HCT116 (cell line): Measurements from ENCODE around the gene KIF26A. TPM values are rescaled to one million over a fixed set of nuclear protein-coding genes. Genes with fewer than 3 reads are reported as not detected.

Source experiments
- ATAC-seq: fragments of 200-7000 bp; cut with Tn5 transposase; 2 replicates; pipeline ENCODE4 v1.9.1; 2020; ENCODE audit warnings: mild to moderate bottlenecking, moderate library complexity
- BruUV-seq: library from RNA; stranded (reverse); fragments of 400-500 nt; replicated peaks from 2 replicates; lab custom pipeline; 2021; lab: Mats Ljungman, UMichigan
- CTCF ChIA-PET: fragments of 300-600 bp; sonication (Branson Sonifier 250); formaldehyde crosslinking; loops from one replicate; lab custom pipeline; 2021; ENCODE audit warnings: antibody characterized with exemption; lab: Charles Lee
- POLR2A ChIA-PET: fragments of 300-600, 350-600 bp; sonication (Branson Sonifier 250); formaldehyde crosslinking; loops from one replicate; lab custom pipeline; 2021; ENCODE audit warnings: antibody characterized with exemption; lab: Charles Lee
- RAD21 ChIA-PET, 2 experiments: fragments of 300-600 bp; sonication (Branson Sonifier 250); formaldehyde crosslinking; loops; one replicate each; lab custom pipeline; 2023; ENCODE audit warnings: low total read pairs in 2 of 2; ENCODE audit not compliant: uncharacterized antibody in 2 of 2, unreplicated experiment in 2 of 2, low non-redundant PET in 1 of 2; lab: Charles Lee
- DNase-seq: peaks from one replicate; pipeline ENCODE4 v3.0.0-alpha.2; 2010; ENCODE audit warnings: low read depth, low spot score
- H2AFZ ChIP-seq: fragments of 200-600 bp; shearing (Covaris generic), sonication (generic); 2 replicates; pipeline ENCODE4 v1.6.1; 2017; ENCODE audit warnings: low read depth, mixed run types, mixed read lengths, antibody characterized with exemption, low read length; ENCODE audit not compliant: poor library complexity, severe bottlenecking
- H3K27ac ChIP-seq: 2 replicates; pipeline ENCODE4 v1.5.1; 2012; ENCODE audit warnings: low read depth, low read length
- H3K27me3 ChIP-seq: fragments of 200-600 bp; sonication (generic); 2 replicates; pipeline ENCODE4 v1.6.1; 2016; ENCODE audit warnings: mixed run types, low read length, mixed read lengths; ENCODE audit not compliant: insufficient read depth
- H3K36me3 ChIP-seq, 2 experiments: fragments of 200-500 bp in 1 of 2; fragments of 200-600 bp in 1 of 2; sonication (Bioruptor generic) in 1 of 2; sonication (generic) in 1 of 2; 2 replicates each; pipeline versions ENCODE4 v1.5.1 to v1.6.1; 2014 to 2016; ENCODE audit warnings: low read length in 2 of 2, inconsistent platforms in 1 of 2, mixed read lengths in 1 of 2, mixed run types in 1 of 2; ENCODE audit not compliant: insufficient read depth in 2 of 2, control insufficient read depth in 1 of 2
- H3K4me1 ChIP-seq, 2 experiments: fragments of 200-600 bp in 1 of 2; sonication (generic) in 1 of 2; 2 replicates each; pipeline versions ENCODE4 v1.5.1 to v1.6.1; 2012 to 2017; ENCODE audit warnings: low read length in 2 of 2, inconsistent platforms in 1 of 2, mild to moderate bottlenecking in 1 of 2, mixed read lengths in 1 of 2, mixed run types in 1 of 2, moderate library complexity in 1 of 2; ENCODE audit not compliant: insufficient read depth in 2 of 2, control insufficient read depth in 1 of 2
- H3K4me2 ChIP-seq: fragments of 200-600 bp; sonication (generic); 2 replicates; pipeline ENCODE4 v1.6.1; 2017; ENCODE audit warnings: mixed run types, low read length, mixed read lengths
- H3K4me3 ChIP-seq, 2 experiments: fragments of 200-600 bp in 1 of 2; sonication (generic) in 1 of 2; replicated peaks in 1 of 2; 2 replicates each; pipeline ENCODE4 v1.5.1; 2011 to 2016; ENCODE audit warnings: low read length in 2 of 2, control low read depth in 1 of 2, low read depth in 1 of 2, mild to moderate bottlenecking in 1 of 2, mixed read lengths in 1 of 2, mixed run types in 1 of 2
- H3K79me2 ChIP-seq: fragments of 200-600 bp; sonication (generic); 2 replicates; pipeline ENCODE4 v1.6.1; 2017; ENCODE audit warnings: mild to moderate bottlenecking, mixed run types, low read length, moderate library complexity, mixed read lengths; ENCODE audit not compliant: insufficient read depth
- H3K9ac ChIP-seq: fragments of 200-600 bp; sonication (generic); 2 replicates; pipeline ENCODE4 v1.6.1; 2016; ENCODE audit warnings: low read length, mixed read lengths
- H3K9me2 ChIP-seq: fragments of 200-600 bp; sonication (generic), shearing (Covaris generic); 2 replicates; pipeline ENCODE4 v1.6.1; 2017; ENCODE audit warnings: mixed run types, mild to moderate bottlenecking, moderate library complexity; ENCODE audit not compliant: insufficient read depth
- H3K9me3 ChIP-seq, 2 experiments: fragments of 200-500 bp in 1 of 2; fragments of 200-600 bp in 1 of 2; sonication (Bioruptor generic) in 1 of 2; sonication (generic) in 1 of 2; 2 replicates each; pipeline ENCODE4 v1.6.1; 2014 to 2017; ENCODE audit warnings: low read length in 2 of 2, mixed read lengths in 2 of 2, inconsistent platforms in 1 of 2, low read depth in 1 of 2, mild to moderate bottlenecking in 1 of 2, mixed run types in 1 of 2, moderate library complexity in 1 of 2; ENCODE audit not compliant: control insufficient read depth in 1 of 2, insufficient read depth in 1 of 2
- H4K20me1 ChIP-seq: fragments of 200-600 bp; sonication (generic), shearing (Covaris generic); 2 replicates; pipeline ENCODE4 v1.6.1; 2017; ENCODE audit warnings: mixed run types, mild to moderate bottlenecking, moderate library complexity; ENCODE audit not compliant: insufficient read depth
- ATF3 ChIP-seq: IDR thresholded peaks from 2 replicates; pipeline ENCODE4 v1.6.1; 2012
- CBX3 ChIP-seq: IDR thresholded peaks from 2 replicates; pipeline ENCODE4 v1.6.1; 2012; ENCODE audit warnings: low read depth
- CEBPB ChIP-seq: IDR thresholded peaks from 2 replicates; pipeline ENCODE4 v1.6.1; 2012; ENCODE audit warnings: low read depth
- EGR1 ChIP-seq: IDR thresholded peaks from 2 replicates; pipeline ENCODE4 v1.6.1; 2012; ENCODE audit warnings: low read depth
- ELF1 ChIP-seq: IDR thresholded peaks from 2 replicates; pipeline ENCODE4 v1.6.1; 2012; ENCODE audit warnings: low read depth, borderline replicate concordance
- EZH2 ChIP-seq: fragments of 200-600 bp; sonication (generic); IDR thresholded peaks from 2 replicates; pipeline ENCODE4 v1.6.1; 2017; ENCODE audit warnings: antibody characterized with exemption, mixed run types
- EZH2phosphoT487 ChIP-seq: fragments of 200-600 bp; IDR thresholded peaks from 2 replicates; pipeline ENCODE4 v1.6.1; 2018; ENCODE audit warnings: antibody characterized with exemption, borderline replicate concordance
- FOSL1 ChIP-seq: IDR thresholded peaks from 2 replicates; pipeline ENCODE4 v1.6.1; 2012; ENCODE audit warnings: low read depth
- JUND ChIP-seq: IDR thresholded peaks from 2 replicates; pipeline ENCODE4 v1.6.1; 2012
- POLR2A ChIP-seq: IDR thresholded peaks from 2 replicates; pipeline ENCODE4 v1.7.0; 2011; ENCODE audit warnings: borderline replicate concordance; ENCODE audit not compliant: insufficient read depth, insufficient read length; ENCODE audit errors: extremely low read depth
- POLR2AphosphoS5 ChIP-seq: IDR thresholded peaks from 2 replicates; pipeline ENCODE4 v1.6.1; 2011; ENCODE audit warnings: mild to moderate bottlenecking, low read depth, low read length, moderate library complexity
- RAD21 ChIP-seq: IDR thresholded peaks from 2 replicates; pipeline ENCODE4 v1.6.1; 2012; ENCODE audit warnings: low read depth, mild to moderate bottlenecking
- REST ChIP-seq: IDR thresholded peaks from 2 replicates; pipeline ENCODE4 v1.6.1; 2012; ENCODE audit warnings: low read depth
- SIN3A ChIP-seq: IDR thresholded peaks from 2 replicates; pipeline ENCODE4 v1.6.1; 2012; ENCODE audit warnings: low read depth
- SP1 ChIP-seq: IDR thresholded peaks from 2 replicates; pipeline ENCODE4 v1.6.1; 2012; ENCODE audit warnings: low read depth
- TCF7L2 ChIP-seq: IDR thresholded peaks from 2 replicates; pipeline ENCODE4 v1.7.0; 2011; ENCODE audit warnings: borderline replicate concordance, inconsistent platforms; ENCODE audit not compliant: insufficient read depth, insufficient read length; ENCODE audit errors: extremely low read depth
- intact Hi-C: fragments of 100-400 bp; cut with micrococcal nuclease; formaldehyde crosslinking; loops from 2 replicates; pipeline ENCODE4 v1.10.0; 2022
- total RNA-seq: library from RNA; stranded (reverse); gene quantifications from one replicate; pipeline ENCODE4 v1.2.1, GENCODE V29; 2021; ENCODE audit not compliant: unreplicated experiment
- TF ChIP-seq, protein P1 (sequence below): IDR thresholded peaks from 2 replicates; pipeline ENCODE4 v1.6.1; 2012
- TF ChIP-seq, protein P2 (sequence below): IDR thresholded peaks from 2 replicates; pipeline ENCODE4 v1.6.1; 2011; ENCODE audit warnings: mild to moderate bottlenecking, low read length, moderate library complexity; ENCODE audit not compliant: insufficient replicate concordance; ENCODE audit errors: extremely low read depth

Gene KIF26A
- total RNA-seq, 1 experiment from 2014 or later, result 10.2 TPM

DNA sequence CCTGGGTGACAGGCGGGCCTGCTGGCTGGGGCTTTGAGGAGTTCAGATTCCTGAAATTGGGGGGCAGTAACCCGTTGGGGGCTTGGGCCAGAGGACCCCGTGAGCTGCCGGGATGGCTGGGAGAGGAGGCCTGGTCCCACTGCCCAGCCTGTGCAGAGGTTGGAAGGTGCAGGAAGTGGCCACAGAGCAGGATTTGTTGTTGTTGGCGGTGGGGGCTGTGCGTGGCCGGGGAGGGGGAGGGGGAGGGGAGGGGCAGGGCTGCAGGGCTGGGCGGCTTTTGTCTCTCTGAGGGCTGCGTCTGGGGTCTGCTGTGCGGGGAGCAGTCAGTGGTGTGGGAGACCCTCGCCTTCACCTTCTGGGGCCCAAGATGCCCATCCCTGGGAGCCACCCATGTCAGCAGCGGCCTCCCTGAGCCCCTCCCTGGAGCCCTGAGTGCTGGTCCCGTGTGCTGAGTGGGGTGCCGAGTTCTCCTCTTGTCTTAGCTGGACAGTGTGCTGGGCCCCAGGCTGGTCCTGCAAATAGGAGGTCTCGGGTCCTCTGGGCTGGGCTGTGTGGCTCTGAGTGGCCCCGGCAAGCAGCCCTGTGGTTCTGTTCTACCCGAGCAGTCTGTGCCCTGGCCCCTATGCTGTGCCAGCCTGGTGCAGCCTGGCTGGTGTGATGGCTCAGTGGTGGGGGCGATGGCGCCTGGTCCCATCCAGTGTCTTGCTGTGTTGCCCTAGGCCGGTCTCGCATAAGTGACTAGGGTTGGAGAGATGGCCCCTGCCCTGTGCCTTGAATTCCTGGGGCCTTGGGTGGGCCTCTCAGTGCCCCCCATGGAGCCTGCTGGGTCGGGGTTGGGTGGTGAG is 10.3 kb downstream of the KIF26A start:
- TF ChIP-seq EZH2 (no peak), TCF7L2 (no peak), CEBPB (no peak), RAD21 (no peak), POLR2A (no peak), FOSL1 (no peak), CBX3 (no peak), SP1 (no peak), SIN3A (no peak), EZH2phosphoT487 (no peak), EGR1 (no peak), JUND (no peak), ATF3 (no peak), ELF1 (no peak), REST (no peak), POLR2AphosphoS5 (no peak)
- TF ChIP-seq, protein P1, sequence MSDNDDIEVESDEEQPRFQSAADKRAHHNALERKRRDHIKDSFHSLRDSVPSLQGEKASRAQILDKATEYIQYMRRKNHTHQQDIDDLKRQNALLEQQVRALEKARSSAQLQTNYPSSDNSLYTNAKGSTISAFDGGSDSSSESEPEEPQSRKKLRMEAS, result no peak
- TF ChIP-seq, protein P2, sequence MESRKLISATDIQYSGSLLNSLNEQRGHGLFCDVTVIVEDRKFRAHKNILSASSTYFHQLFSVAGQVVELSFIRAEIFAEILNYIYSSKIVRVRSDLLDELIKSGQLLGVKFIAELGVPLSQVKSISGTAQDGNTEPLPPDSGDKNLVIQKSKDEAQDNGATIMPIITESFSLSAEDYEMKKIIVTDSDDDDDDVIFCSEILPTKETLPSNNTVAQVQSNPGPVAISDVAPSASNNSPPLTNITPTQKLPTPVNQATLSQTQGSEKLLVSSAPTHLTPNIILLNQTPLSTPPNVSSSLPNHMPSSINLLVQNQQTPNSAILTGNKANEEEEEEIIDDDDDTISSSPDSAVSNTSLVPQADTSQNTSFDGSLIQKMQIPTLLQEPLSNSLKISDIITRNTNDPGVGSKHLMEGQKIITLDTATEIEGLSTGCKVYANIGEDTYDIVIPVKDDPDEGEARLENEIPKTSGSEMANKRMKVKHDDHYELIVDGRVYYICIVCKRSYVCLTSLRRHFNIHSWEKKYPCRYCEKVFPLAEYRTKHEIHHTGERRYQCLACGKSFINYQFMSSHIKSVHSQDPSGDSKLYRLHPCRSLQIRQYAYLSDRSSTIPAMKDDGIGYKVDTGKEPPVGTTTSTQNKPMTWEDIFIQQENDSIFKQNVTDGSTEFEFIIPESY, result no peak
- ATAC-seq (no peak), DNase-seq (no peak)
- Histone ChIP-seq H3K4me1 (peaks cover 11 to 18% of the 10 kb centered on the region in 2 experiments), H2AFZ (no peak overlapping the region), H3K36me3 (no peaks in the 10 kb centered on the region; a peak in 1 of 4 replicates), H3K4me3 (no peak overlapping the region), H4K20me1 (no peaks in the 10 kb centered on the region), H3K9ac (no peak overlapping the region), H3K9me2 (no peaks in the 10 kb centered on the region), H3K79me2 (peaks cover 25% of the 10 kb centered on the region; the same call in 1 of the 2 replicates), H3K9me3 (no peaks in the 10 kb centered on the region), H3K4me2 (no peak overlapping the region), H3K27me3 (no peaks in the 10 kb centered on the region), H3K27ac (no peak overlapping the region; the same call in 1 of the 2 replicates)
- RAD21 ChIA-PET, result no interaction called here
- CTCF ChIA-PET, result no interaction called here
- POLR2A ChIA-PET, result no interaction called here
- intact Hi-C loops, result no loop called here
- no TSS peak for BruUV-seq
